DMS 273 treated with DMSO at 0.1 percent for 48 hours (cell line): ENCODE data around the gene PRMT2.

Source experiments
- DNase-seq: peaks from one replicate; lab custom pipeline; 2025; lab: John Stamatoyannopoulos, UW

Gene PRMT2

GRCh38 chr21:46635324-46636180 lies at the start of gene PRMT2:
Gene PRMT2, plus strand, starts transcription at chr21:46635674. Its CDS starts 1,278 bp downstream, at chr21:46636952.
- peak; percentile 85 for DNase-seq

DNA sequence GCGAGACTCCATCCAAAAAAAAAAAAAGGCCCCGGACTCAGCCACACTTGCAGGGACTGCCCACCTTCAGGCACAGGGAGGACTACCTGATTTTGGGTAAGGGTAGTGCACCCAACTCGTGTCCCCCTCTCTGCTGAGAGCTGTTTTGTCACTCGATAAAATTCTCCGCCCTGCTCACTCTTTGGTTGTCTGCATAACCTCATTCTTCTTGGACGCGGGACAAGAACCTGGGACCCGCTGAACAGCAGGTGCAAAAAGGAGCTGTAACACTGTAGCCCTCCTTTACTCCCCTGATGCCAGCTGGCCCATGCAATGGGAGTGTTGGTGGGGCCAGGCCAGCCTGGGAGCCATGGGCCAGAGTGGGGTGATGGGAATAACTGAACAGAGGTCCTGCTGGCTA lies 41.2 kb upstream of the PRMT2 start:
- no peak for DNase-seq

DNA sequence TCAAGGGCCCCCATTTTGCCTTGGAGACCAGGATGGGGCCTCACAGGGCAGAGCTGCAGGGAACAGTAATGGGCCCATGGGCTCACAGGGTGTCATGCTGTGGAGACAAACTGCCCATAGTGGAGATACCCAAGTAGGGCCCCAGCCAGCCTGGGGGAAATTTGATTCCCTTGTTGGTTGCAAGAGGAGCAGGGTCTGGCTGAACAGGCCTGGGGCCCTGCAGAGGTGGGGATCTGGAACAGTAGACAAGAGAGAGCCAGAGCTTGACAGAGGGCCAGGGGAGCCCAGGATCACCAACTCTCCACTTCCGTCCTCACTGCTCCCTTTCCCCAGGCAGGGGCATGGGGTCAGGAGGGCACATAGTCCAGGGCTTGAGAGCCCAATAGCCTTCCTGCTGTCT lies 39.3 kb upstream of the PRMT2 start:
- no peak for DNase-seq

DNA sequence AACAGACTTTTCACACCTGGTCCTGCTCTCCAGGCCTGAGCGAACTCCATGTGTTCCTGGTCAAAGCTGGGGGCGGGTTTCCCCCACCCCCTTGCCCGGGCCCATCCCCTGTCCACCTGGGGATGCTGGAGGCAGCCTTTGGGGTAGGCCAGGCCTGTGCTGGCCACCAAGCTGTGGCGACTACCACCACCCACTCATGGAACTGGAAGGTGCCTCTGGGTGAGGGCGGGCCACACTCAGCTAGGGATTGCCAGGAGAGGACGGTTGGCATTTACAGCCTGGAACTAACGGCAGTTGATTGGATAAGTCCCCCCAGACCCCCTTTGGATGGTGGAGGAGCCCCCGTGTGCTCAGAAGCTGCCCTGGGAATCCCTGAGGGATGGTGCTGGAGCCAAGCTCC lies 38.4 kb upstream of the PRMT2 start:
- DNase-seq: no peak

GRCh38 chr21:46597896-46598343 lies 37.6 kb upstream of the PRMT2 start:
- DNase-seq: no peak

GRCh38 chr21:46598581-46599572 lies 36.6 kb upstream of the PRMT2 start:
- no peak for DNase-seq

GRCh38 chr21:46600305-46600704 lies 35.2 kb upstream of the PRMT2 start:
- DNase-seq: no peak

- DNase-seq: no peak
These were observed 34.5 kb upstream of the PRMT2 start for GRCh38 chr21:46600978-46601377.

DNA sequence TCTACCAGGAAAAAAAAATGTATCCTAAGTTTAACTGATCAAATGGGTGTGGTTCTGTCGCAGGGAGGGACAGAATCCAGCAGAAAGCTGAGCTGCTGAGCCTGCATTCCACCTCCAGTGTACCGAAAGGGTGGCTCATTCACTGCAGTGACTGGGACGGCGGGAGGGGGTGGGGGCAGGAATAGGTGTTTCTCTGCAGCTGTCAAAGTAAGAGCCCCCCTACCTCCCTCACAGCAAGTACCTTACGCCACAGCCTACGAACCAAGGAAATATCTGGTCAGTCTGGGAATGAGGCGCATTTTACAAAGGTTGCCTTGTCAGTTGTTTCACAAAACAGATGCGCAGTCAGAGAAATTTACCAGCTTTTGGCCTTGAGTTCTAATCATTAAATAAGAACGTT lies 32.2 kb upstream of the PRMT2 start:
- DNase-seq: no peak

DNA sequence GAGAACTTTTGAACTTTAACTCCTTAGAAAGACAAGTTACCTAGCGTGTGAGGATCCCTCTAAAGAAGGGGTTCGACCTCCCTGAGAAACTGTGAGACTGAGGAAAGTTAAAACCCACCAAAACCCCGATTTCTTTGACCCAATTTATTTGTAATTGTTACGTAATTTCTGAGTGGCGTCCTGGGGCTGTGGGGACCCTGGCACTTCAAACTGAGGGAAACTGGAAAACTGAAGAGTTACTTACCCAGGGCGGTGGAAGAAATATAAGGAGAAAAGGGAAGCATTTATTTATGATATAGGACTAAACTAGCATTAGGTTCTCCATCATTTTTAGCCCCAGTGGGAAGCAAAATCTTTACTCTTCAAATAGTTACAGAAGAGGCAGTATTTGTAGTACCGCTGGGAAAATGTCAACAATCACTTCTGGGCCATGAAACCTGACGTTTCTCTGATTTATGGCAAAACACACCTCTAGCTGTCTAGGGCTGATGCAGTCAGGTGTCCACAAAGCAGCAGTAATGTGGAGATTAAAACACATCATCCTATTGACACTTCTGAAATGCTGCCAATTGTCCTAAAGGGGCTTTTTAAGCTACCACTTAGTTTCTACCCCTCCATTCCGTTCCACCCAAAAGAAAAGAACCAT lies 31.0 kb upstream of the PRMT2 start:
- DNase-seq: no peak

- no peak for DNase-seq
These were observed 30.3 kb upstream of the PRMT2 start, which contains the start of gene S100B for GRCh38 chr21:46604975-46605766. Gene S100B, minus strand, starts transcription at chr21:46605082. Its CDS starts 2,667 bp downstream, at chr21:46602415.

- DNase-seq: no peak
These were observed 29.6 kb upstream of the PRMT2 start for GRCh38 chr21:46605767-46606426.

GRCh38 chr21:46606427-46606813 lies 29.1 kb upstream of the PRMT2 start:
- no peak for DNase-seq

DNA sequence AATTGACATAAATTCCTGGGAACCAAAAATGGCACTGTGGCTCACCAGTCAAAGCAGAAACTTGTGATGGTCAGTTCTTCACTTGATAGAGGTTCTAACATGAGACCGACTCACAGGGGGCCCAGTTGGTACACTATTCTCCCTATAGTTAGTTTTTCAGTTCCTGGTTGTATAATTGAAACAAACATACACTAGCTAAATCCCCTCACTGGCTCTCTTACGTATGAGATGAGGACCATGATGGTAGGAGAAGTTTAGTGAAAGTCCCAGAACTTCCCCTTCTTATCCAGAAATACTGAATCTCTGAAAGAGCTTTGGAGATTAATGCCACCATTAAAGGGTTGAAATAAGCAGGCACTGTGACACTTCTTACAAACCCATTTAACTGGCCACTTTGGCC lies 27.8 kb upstream of the PRMT2 start:
- no peak for DNase-seq

DNA sequence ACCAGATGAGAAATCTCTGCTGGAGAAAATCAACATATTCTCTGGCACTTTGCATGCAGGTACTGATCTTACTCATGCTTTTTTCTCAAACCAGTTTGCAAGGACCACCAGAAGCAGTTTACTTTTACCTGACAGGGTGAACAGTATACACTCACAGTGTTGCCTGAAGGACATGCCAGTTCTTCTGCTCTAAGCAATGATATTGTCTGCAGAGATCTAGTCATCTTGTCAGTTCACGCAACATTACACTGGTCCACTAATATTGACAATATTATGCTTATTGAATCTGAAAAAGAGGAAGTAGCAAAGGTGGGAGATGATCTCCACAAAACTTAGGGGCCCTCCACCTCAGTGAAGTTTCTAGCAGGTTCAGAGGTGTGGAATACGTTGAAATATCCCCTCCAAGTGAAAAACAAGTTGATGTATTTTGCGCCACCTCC lies 26.8 kb upstream of the PRMT2 start:
- no peak for DNase-seq

DNA sequence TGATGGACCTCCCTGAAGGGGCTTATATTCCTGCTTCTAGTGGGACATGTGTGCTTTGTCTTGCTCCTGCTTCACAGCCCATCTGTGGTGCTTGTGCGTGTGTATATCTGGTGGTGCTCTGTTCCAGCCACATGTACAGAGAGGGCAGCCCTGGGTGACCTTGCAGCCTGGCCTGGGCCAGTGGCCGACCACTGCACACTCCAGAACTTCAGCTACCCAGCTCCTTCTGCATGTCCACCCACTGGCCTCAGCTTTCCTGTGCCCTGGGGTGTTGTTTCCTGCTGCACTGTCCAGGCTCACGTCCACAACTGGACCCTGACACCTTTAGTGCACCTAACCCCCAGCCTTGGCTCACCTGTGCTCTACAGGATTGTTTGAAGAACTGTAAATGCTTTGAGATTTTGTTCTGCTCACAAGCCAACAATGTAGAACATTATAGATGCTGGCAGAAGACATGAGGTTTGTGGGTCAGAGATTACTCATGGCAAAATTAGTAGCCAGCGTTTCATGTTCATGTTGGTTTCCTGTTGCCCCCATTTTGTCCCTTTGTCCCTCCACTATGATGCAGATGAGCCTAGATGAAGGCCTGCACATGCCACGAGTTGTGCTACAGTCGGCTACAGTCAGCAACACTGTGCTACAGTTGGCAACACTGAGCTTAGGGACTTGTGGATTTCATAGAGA lies 25.3 kb upstream of the PRMT2 start:
- no peak for DNase-seq

- no peak for DNase-seq
These were observed 22.1 kb upstream of the PRMT2 start for GRCh38 chr21:46613391-46613790.

DNA sequence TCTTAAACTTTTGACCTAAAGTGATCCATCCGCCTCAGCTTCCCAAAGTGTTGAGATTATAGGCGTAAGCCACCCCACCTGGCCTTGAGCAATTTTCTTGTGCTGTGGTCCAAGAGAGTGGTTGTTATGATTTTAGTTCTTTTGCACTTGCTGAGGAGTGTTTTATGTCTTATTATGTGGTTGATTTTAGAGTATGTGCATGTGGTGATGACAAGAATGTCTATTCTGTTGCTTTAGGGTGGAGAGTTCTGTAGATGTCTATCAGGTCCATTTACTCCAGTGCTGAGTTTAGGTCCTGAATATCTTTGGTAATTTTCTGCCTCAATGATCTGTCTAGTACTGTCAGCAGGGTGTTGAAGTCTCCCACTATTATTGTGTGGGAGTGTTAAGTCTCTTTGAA lies 19.4 kb upstream of the PRMT2 start:
- no peak for DNase-seq

- DNase-seq: no peak
These were observed 18.8 kb upstream of the PRMT2 start for GRCh38 chr21:46616656-46617055.
